Fibroblast of villous mesenchyme (primary cell): Measurements from ENCODE around the gene INO80D. TPM values are rescaled to one million over a fixed set of nuclear protein-coding genes. Genes with fewer than 3 reads are reported as not detected.

Experiments
- DNase-seq: peaks from one replicate; pipeline ENCODE4 v3.0.0-alpha.2; 2010; ENCODE audit warnings: low read depth
- H3K4me3 ChIP-seq: 2 replicates; pipeline ENCODE4 v1.5.1; 2011; ENCODE audit warnings: low read depth, mild to moderate bottlenecking, low read length
- CTCF ChIP-seq: IDR thresholded peaks from 2 replicates; pipeline ENCODE4 v1.5.1; 2012; ENCODE audit warnings: low read depth, mild to moderate bottlenecking, low read length; ENCODE audit not compliant: insufficient read depth
- small RNA-seq: library from RNA; depleted of rRNA; stranded (forward); fragments of <200 nt; gene quantifications from one replicate; pipeline ENCODE3, GENCODE V24; 2012
- total RNA-seq: library from RNA; depleted of rRNA; stranded (reverse); fragments of >200 nt; gene quantifications from 2 replicates; pipeline ENCODE4 v1.2.3, GENCODE V29; 2012

The INO80D gene
- total RNA-seq, 1 donor: 10.4 TPM

GRCh38 chr2:205948883-205949282, 137.1 kb downstream of the INO80D start:
- H3K4me3 ChIP-seq: no peak overlapping the region
- no peak for TF ChIP-seq CTCF

GRCh38 chr2:205948496-205948837, 137.5 kb downstream of the INO80D start:
- TF ChIP-seq CTCF: no peak
- H3K4me3 ChIP-seq: no peak overlapping the region
- DNase-seq: no peak

More at GRCh38 chr2:205948883-205949282, 137.1 kb downstream of the INO80D start:
- no peak for DNase-seq

GRCh38 chr2:205947621-205948495, 138.1 kb downstream of the INO80D start:
- no peak overlapping the region for H3K4me3 ChIP-seq
- peak; percentile 82 for DNase-seq
- peak; percentile 97 for TF ChIP-seq CTCF

GRCh38 chr2:205946226-205946625, 139.7 kb downstream of the INO80D start:
- no peak for DNase-seq
- no peak overlapping the region for H3K4me3 ChIP-seq
- TF ChIP-seq CTCF: no peak

Small RNA genes within 50 kb of the gene (small RNA-seq; reads per million reads assigned to genes)
- gene RF00006: not detected
- gene RF00019: not detected

Other genes with a start within 250 kb of the INO80D start
- 82.5 and 125 TPM in 2 replicates for gene NDUFS1, start 73.3 kb upstream of the INO80D start, total RNA-seq
- gene EEF1B2, start 73.7 kb upstream of the INO80D start, total RNA-seq: 438 and 477 TPM in 2 replicates
- 11.6 and 17.3 TPM in 2 replicates for gene ZDBF2, start 188.5 kb upstream of the INO80D start, total RNA-seq